Suprapubic skin (tissue), 4 donors: Measurements from ENCODE around the gene ABHD16B. TPM values are rescaled to one million over a fixed set of nuclear protein-coding genes. Genes with fewer than 3 reads are reported as not detected.

Experiments
- DNase-seq, 2 donors: peaks; one replicate each; pipeline ENCODE4 v3.0.0-alpha.2; 2019; ENCODE audit warnings: low spot score in 2 of 2
- H3K27ac ChIP-seq: fragments of 200-600 bp; sonication (generic); one replicate; pipeline ENCODE4 v1.5.1; 2019
- H3K27me3 ChIP-seq: fragments of 200-600 bp; sonication (generic); one replicate; pipeline ENCODE4 v1.5.1; 2019
- H3K36me3 ChIP-seq: fragments of 200-600 bp; sonication (generic); one replicate; pipeline ENCODE4 v1.5.1; 2019
- H3K4me1 ChIP-seq: fragments of 200-600 bp; sonication (generic); one replicate; pipeline ENCODE4 v1.5.1; 2019
- H3K4me3 ChIP-seq: fragments of 200-600 bp; sonication (generic); one replicate; pipeline ENCODE4 v1.5.1; 2019; ENCODE audit warnings: mild to moderate bottlenecking
- H3K9me3 ChIP-seq: fragments of 200-600 bp; sonication (generic); one replicate; pipeline ENCODE4 v1.5.1; 2019
- CTCF ChIP-seq, 2 donors: fragments of 200-600 bp in 1 of 2; fragments of 450-650 bp in 1 of 2; sonication (generic) in 1 of 2; IDR thresholded peaks; one replicate each; pipeline ENCODE4 v1.5.1; 2016 to 2019; ENCODE audit warnings: antibody characterized with exemption in 2 of 2, mild to moderate bottlenecking in 1 of 2, moderate library complexity in 1 of 2
- EP300 ChIP-seq: sonication (generic); formaldehyde crosslinking; IDR thresholded peaks from one replicate; pipeline ENCODE4 v1.6.1; 2017; ENCODE audit warnings: antibody characterized with exemption
- POLR2A ChIP-seq, 2 donors: fragments of 450-650 bp; IDR thresholded peaks; one replicate each; pipeline ENCODE4 v1.6.1; 2017; ENCODE audit warnings: antibody characterized with exemption in 2 of 2, mild to moderate bottlenecking in 2 of 2, moderate library complexity in 2 of 2
- POLR2AphosphoS5 ChIP-seq, 3 donors: sonication (generic); formaldehyde crosslinking; IDR thresholded peaks; one replicate each; pipeline ENCODE4 v1.6.1; 2017; ENCODE audit warnings: antibody characterized with exemption in 3 of 3
- WGBS: methylation state at CpG from one replicate; pipeline ENCODE4 v1.1.5; 2018; 5-methylcytosine and 5-hydroxymethylcytosine counted together
- total RNA-seq, 4 donors: library from RNA; depleted of rRNA; stranded (reverse); fragments of >200 nt; gene quantifications; one replicate each; pipeline ENCODE4 v1.1.0, GENCODE V29; 2016

The ABHD16B gene
- total RNA-seq, 4 donors from 2014 or later = not detected

DNA sequence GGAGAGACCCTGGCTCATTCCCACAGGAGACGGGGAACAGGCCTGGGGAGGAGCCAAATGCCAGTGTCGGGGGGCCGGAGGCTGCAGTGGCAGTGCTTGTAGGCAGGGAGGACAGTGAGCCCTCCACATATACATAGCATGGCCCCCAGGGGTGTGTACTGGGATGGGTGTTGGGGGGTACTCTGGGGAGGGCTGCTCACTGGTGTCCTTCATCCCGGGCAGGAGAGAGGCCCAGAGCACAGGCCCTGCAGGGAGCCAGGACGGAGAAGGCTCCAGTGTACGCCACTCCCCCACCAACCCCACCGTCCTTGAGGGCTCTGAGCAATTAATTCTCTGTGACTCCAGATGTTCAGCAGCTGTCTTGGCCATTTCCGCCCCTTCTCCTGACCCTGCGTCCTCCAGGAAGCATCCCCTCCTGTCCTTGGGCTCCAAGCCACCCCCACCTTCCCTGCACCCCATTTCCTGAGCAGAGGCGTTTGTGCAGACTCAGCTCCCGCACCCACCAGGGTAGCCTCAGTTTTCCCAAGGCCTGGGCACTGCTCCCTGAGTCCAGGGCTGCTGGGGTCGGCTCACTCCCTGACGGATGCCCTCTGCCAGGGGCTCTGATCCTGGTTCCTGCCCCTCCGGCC, 3.4 kb upstream of the ABHD16B start:
- Histone ChIP-seq H3K27me3 (peaks cover 26% of the 10 kb centered on the region), H3K4me3 (no peak overlapping the region), H3K36me3 (peaks cover 17% of the 10 kb centered on the region), H3K9me3 (no peaks in the 10 kb centered on the region), H3K27ac (no peak overlapping the region), H3K4me1 (peaks cover 55% of the 10 kb centered on the region)
- TF ChIP-seq CTCF (IDR thresholded peaks at IDR 0.05) = no peak
- TF ChIP-seq EP300 = no peak
- TF ChIP-seq POLR2AphosphoS5 (IDR thresholded peaks at IDR 0.05) = no peak
- TF ChIP-seq POLR2A (IDR thresholded peaks at IDR 0.05) = no peak
- DNase-seq = peak in 1 of 2 donors; percentile 62
- 13% methylated on average over 11 of the region's 14 CpGs for WGBS

DNA sequence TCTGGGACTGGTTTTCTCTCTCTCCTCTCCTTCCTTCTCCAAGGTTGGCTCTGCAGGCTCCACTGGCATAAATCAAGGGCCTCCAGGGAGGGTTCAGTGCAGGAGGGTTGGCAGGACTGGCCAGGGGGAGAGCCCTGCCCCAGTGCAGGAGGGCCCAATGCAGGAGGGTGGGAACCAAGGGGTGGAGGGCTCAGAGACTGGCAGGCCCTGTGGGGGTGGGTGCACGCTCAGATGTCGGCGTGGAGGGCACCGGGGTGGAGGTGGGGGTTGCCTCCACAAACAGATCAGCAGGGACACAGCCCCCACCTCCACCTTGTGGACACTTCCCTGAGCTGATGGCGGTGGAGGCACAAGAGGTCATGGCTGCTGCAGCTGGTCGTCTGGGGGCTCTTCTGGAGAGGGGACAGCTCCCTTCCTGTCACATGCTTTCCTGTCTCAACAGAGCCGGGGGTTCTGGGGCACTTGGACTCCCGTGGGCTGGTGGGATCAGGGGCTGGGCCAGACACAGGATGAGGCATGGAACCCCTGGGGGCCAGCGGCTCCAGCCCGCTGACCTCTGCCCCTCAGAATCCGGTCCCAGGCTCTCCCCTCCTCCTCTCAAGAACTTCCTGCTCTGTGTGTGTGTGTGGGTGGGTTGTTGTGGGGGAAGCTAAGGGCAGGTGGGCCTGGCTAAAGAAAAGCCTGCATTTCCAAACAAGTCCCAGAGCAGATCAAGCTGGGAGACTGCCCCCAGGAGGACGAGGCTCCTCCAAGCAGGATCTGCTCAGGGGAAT, 2.7 kb upstream of the ABHD16B start:
- peaks cover 18% of the 10 kb centered on the region for H3K36me3 ChIP-seq
- no peaks in the 10 kb centered on the region for H3K9me3 ChIP-seq
- peaks cover 55% of the 10 kb centered on the region for H3K4me1 ChIP-seq
- H3K4me3 ChIP-seq = no peak overlapping the region
- peak in 1 of 2 donors; percentile 59 for DNase-seq
- peak overlapping the region; percentile 23 for H3K27ac ChIP-seq
- peaks cover 26% of the 10 kb centered on the region for H3K27me3 ChIP-seq
- WGBS = 10% methylated on average over 8 of the region's 12 CpGs
- no peak for TF ChIP-seq CTCF (IDR thresholded peaks at IDR 0.05)
- no peak for TF ChIP-seq EP300
- no peak for TF ChIP-seq POLR2A (IDR thresholded peaks at IDR 0.05)
- TF ChIP-seq POLR2AphosphoS5 (IDR thresholded peaks at IDR 0.05) = no peak

GRCh38 chr20:63859166-63859699, 2.1 kb upstream of the ABHD16B start:
- no peak for DNase-seq
- TF ChIP-seq POLR2A (IDR thresholded peaks at IDR 0.05) = no peak
- TF ChIP-seq POLR2AphosphoS5 (IDR thresholded peaks at IDR 0.05) = no peak
- no peak for TF ChIP-seq CTCF (IDR thresholded peaks at IDR 0.05)
- no peak for TF ChIP-seq EP300
- WGBS = 70% methylated on average over 1 of the region's 7 CpGs
- peaks cover 18% of the 10 kb centered on the region for H3K36me3 ChIP-seq
- H3K4me1 ChIP-seq = peaks cover 55% of the 10 kb centered on the region
- peaks cover 23% of the 10 kb centered on the region for H3K27me3 ChIP-seq
- H3K9me3 ChIP-seq = no peaks in the 10 kb centered on the region
- no peak overlapping the region for H3K27ac ChIP-seq
- H3K4me3 ChIP-seq = no peak overlapping the region

DNA sequence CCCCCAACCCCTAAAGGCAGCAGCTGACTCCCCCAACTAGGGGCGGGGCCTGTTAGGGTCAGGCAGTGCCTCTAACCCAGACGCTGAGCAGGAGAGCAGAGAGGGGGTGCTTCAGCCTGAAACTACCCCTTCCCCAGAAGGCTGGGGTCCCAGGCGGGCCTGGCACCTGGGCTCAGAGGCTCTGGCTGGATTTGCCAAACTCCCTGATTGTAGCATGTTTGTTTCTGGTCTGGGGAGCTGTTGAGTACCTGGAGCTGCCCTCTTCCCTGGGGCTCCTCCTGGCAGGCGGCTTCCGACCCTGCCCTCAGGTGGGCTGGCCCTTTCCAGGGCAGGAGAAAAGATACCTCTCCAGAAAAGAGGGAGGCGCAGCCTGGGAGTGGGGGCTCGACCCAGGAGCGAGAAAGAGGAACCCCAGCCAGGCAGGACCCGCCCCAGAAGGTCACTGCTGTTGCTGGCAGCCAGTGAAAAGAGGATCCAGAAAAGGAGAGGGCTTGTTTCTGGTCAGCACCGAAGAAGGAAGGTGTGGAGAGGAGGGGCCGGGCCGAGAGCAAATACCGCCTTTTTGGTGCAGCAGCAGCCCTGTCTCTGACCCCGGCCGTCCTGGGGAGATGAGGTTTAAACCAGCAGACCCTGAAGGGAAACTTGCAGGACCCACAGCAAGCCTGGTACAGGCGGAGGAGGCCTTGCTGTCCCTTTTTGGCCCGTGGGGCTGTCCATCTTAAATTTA, 810 bp upstream of the ABHD16B start:
- TF ChIP-seq POLR2AphosphoS5 (IDR thresholded peaks at IDR 0.05) (no peak), EP300 (no peak), POLR2A (IDR thresholded peaks at IDR 0.05) (no peak), CTCF (IDR thresholded peaks at IDR 0.05) (no peak)
- peaks cover 18% of the 10 kb centered on the region for H3K36me3 ChIP-seq
- no peak overlapping the region for H3K27ac ChIP-seq
- peak in 1 of 2 donors; percentile 63 for DNase-seq
- no peaks in the 10 kb centered on the region for H3K9me3 ChIP-seq
- H3K4me1 ChIP-seq = peaks cover 47% of the 10 kb centered on the region
- H3K4me3 ChIP-seq = no peak overlapping the region
- peaks cover 13% of the 10 kb centered on the region for H3K27me3 ChIP-seq
- WGBS = 81% methylated on average over 17 of the region's 17 CpGs
